HG02678 (cell line): Measurements from ENCODE around the gene PPFIBP1.
"Not testable (repeated sequence)": the region's sequence is repeated elsewhere in the genome, so short reads cannot be mapped to it uniquely, and the experiment has no call there.

ENCODE experiments used
- ATAC-seq: cut with Tn5 transposase; IDR thresholded peaks from one replicate; pipeline ENCODE4 v1.9.1; 2021; ENCODE audit warnings: mild to moderate bottlenecking, moderate library complexity; ENCODE audit not compliant: unreplicated experiment

The PPFIBP1 gene

DNA sequence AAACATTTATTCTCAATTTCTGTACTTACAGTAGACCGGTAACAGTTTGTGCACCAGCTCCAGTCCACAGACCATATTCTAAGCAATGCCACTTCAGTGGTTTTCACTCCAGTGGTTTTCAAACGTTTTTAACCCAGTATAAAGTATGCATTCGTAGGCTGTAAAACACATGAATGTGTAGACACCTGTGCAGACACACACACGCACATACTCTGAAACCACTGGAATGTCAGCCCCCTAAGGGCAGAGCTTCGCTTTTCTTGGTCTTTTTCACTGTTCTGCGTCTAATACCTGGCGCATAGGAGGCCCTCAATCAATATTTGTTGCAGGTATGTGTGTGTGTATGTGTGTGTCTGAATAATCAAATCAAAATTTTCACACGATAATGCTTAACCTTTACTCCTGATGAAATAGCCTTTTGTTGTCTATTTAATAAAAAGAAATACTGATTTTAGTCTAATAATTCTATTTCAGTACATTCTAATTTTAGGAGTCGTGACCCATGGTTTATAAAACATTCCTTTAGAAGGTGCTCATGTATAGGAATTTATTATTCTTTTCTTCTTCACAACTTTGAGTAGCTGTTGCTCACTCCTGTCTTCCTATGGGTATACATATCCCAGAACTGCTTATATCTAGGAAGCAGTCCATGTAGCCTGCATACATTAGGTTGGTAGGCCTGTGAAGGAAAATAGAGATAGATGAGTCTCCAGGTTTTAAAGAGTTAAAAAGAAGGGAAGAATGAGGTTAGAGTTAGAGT is 98.6 kb downstream of the PPFIBP1 start:
- ATAC-seq = no peak

DNA sequence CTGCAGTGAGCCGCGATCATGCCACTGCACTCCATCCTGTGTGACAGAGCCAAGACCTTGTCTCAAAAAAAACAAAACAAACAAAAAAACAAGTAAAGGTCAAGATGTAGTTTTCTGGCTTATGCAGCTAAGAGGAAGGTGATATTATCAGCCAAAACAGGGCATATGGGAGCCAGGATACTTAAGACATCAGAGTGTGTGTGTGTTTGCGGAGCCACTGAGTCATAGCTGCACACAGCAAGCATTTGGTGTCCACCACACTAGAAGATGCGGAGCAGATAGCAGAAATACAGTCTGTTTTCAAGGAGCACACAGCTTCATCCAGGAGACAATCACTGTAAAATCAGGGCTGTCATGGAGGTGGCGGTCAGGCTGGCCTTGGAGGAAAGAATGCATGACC is 99.6 kb downstream of the PPFIBP1 start:
- ATAC-seq = no peak

DNA sequence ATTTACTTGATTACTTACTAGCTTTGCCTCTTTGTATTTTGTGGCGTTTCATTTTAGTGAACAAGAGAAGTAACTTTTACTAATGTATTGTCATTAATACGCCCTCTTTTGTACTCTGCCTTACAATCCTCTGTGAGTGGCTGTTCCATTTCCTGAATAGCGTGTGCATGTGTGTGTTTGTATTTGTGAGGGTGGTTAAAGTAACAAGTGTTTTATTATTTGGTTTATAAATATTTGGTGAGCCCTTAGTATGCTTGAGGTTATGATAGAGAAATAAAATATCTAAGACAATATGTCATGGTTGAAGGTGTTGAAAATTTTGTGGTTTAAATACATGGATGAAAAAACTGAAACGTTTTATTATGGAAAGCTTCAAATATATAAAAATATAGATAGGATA is 100.6 kb downstream of the PPFIBP1 start:
- no peak for ATAC-seq

DNA sequence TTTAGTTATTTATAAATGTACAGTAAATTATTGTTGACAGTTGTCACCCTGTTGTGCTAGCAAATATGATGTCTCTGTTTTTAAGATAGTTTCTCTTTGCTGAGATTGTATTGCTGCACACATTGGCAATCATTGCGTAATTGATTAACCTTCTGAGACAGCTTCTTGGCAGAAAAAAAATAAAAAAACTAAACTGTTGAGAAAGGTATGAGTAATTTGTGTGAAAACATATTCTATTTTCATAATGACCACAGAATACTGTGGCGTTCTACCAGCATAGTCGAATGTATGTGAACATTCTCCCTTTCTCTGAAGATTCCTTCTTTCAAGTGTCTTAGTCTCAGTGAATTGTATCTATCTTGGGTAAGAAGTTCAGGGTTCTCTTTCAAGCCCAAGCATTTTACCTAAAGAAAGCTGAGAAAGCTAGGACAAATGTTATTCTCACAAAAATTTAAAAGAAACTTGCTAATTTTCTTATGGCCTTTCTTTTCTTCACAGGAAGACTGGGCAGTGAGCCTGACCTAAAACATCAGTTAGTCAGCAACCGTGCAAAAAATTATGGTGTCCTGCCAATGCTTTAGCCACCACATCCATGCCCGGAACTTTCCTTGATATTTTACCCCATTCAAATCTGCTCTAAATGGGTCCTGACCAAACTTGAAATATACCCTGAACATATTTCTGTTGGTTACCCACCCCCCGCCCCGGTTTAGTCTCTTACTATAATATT is 103.3 kb downstream of the PPFIBP1 start:
- no peak for ATAC-seq

DNA sequence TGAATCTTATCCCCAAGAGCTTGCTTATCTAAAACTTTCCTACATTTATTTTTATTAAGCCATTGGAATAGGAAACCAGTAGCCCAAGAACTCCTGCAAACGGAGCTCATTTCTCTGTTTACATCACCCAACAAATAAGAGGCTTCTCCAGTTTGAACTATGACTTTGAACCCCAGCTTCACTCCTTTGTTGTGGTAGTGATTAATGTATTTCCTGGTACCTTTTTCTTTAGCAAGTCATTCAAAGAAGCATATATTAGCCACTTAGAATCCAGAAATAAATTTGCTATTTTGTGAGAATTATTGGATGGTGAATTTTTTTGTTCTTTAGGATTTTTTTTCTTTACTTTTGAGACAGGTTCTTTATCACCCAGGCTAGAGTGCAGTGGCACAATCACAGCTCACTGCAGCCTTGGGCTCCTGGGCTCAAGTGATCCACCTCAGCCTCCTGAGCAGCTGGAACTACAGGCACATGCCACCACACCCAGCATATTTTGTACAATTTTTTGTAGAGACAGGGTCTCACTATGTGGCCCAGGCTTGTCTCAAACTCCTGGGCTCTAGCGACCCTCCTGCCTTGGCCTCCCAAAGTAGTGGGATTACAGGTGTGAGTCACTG is 104.0 kb downstream of the PPFIBP1 start:
- ATAC-seq = not testable (repeated sequence)

DNA sequence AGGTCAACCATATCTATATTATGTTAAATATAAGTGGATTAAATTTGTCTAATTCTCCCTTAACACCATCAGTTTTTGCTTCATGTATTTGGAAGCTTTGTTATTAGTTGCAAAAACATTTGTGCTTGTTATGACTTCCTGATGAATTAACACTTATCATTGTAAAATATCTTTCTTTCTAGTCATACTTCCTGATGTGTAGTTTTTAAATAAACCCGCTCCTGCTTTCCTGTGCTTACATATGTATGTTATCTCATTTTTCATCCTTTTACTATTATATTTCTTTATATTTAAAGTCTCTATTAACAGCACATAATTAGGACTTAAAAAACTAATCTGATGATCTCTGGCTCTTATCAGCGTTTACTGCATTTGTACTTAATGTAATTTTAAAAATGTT is 106.2 kb downstream of the PPFIBP1 start:
- not testable (repeated sequence) for ATAC-seq

DNA sequence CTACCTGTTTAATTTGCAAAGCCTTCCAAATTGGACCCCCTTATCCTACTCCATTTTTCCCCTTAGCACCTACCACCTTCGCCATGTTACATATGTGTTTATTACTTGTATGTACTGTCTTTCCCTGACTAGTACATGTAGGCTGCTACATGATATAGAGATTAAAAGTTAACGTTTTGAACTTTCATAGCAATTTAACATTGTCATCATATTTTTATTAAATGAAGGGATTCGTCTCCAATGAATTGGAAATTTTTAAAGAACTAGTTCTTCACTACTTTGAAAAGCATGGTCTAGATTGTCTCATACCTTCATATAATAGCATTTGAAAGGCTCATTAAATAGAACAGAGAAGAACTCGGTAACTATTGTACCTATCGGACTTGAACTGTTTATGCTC is 107.4 kb downstream of the PPFIBP1 start:
- no peak for ATAC-seq

DNA sequence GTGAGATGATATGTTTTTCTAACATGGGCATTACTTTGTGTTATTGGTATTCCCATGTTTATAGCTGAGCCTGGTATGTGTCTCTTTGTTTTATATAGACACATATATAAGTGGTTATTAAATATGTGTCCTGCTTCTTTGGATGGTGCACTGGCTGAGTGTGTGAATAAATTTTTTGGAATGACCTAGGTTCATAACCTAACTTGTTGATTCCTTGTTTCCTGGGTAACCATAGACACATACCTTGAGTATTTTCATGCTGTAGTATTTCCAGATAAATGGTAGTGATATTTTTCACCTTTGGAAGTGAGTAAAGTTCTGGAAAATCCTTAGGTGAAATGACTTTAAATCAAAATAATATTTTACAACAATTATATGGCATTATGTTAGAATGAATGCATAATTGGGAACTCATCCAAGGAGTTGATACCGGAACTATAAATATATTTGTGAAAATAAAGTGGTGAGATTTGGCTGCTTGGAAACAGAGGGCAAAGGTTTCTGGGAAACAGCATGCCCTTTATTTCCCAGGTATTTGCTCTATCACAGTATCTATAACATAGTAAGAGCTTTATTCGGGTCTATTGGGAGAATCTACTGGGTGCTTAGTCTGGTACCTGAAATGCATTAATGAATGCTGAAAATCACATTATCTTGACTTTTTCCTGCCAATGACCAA is 107.9 kb downstream of the PPFIBP1 start:
- no peak for ATAC-seq

DNA sequence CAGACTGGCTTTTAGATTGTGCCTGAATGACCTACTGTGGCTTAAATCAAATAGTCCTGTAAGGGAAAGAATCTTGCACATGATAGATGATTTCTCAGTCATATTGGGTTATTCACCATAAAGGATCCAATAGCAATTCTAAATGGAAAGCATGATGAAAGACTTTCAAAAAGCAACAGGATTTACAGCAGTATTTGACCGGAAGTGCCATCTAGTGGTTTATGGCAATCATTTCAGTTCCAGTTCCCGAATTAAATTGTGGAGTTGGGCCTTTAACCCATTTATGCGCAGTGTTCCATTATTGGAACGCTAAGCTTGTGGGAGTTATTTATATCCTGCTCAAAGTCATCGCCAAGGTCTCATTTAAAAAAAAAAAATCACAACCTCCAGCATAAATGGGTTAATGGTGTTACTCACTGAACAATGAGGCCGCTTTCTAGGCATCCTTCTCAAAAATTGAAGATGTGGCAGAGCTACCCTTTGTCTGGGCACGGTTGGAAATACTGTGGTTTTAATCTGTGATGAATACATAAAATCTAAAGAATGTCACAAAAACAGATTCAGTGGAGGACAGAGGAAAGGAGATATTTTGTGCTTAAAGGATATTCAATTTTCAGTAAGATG is 111.5 kb downstream of the PPFIBP1 start:
- no peak for ATAC-seq

DNA sequence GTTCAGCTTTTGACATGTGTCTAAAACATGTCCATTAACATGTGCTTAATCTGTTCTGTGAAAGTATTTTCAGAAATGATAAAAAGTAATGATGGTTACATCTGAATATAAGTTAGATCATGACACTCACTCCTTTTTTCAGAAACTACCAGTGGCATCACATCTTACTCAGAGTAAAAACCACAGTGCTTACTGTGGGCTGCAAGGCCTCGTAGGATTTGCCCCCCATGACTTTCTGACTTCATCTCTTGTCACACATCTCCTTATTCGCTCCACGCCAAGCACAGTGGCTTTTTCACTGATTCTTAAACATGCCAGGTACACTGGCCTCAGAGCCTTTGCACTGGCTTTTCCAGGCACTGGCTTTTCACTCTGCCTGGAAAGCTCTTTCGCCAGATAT is 112.6 kb downstream of the PPFIBP1 start:
- not testable (repeated sequence) for ATAC-seq

DNA sequence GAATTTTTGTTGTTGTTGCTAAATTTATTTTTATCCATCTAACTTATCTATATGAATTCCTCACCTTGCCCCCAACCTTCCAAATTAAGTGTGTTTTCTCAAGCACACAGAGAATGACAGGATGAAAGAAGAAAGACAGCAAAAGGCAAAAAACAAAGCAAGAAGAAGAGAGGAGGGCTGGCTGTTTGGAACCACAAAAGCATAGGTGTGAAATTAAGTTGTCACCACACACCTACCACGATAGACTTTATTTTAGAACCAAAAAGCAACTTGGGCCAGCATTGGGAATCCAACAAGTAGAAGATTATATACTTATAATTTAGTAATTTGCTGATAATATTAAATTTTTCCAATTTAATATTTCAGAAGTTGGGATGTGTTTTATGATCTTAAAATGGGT is 113.5 kb downstream of the PPFIBP1 start:
- no peak for ATAC-seq

DNA sequence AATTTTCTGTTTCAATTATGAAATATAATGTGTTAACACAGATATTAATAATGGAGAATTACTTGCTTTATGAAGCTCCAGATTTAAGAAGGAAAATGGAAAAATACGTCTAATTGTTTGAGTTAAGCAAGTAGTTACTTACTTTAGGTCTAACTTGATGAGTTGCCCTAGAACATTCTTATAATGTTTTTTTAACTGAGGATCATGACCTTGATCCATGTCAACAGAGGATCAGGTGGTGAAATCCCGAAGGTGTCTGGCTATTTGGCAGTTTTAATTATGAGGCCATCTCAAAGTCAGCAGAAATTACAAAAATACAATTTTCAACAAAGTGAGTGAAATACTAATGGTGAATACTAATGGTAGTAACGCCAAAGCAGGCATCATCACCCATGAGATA is 115.3 kb downstream of the PPFIBP1 start:
- no peak for ATAC-seq

DNA sequence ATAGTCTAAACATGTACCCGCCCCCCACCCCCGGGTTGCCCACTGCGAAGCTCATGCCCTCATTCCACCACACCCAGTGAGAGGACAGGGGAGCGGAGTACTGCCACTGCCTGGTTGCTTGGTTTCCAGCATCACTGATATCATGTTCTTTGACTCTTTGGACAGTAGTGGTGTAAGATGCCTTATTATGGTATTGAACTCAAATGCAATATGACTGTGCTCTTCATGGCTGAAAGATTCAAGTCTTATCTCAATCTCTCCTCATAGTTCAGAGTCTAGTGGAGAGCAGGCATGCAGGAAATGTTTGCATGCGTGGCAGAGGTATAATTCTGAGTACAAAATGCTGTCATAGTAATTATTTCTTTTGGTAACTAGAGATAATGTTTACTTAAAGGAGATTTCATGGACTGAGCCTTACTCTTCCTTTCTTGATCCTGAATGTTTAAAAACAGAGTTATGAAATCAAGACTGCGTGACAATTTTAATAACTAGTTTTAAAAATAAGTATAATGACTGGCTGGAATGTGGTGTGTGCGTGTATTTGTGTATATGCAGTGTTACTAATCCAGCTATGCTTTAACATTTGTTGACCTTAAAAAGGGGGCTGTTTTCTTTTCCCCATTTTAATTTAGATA is 116.7 kb downstream of the PPFIBP1 start:
- not testable (repeated sequence) for ATAC-seq

DNA sequence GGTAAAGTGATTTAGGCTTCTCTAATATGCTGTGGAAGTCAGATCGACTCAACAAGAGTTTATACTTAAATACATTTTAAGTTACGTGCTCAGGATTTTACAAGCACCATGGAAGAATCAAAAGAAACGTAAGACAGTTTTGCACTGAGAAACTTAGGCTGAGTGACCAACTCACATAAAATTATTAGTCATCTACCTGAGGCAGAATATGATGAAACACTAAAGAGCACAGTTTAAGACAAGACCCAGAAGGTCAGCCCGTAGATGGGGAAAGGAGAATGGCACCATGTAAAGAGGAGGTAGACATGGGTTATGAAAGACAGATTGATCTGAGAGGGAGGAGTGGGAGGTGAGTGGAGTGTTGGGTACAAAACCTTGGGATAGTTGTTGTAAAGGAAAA is 118.4 kb downstream of the PPFIBP1 start:
- not testable (repeated sequence) for ATAC-seq

DNA sequence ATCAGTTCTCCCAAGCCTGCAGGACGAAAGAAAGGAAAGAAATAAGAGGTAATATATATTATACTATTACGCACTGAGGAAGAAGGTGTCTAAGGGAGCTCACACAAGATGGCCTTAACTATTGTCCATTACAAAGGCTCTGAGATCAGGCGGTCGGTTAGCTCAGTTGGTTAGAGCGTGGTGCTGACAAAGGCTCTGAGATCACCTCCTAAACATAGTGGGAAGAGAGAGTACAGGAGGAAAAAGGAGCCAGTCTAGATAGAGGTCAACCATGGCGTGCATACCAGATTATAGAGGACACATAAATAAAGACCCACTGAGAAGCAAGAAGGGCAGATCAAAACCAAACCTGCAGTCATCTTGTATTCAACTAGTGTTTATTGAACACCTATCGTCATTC is 118.9 kb downstream of the PPFIBP1 start:
- ATAC-seq = not testable (repeated sequence)

DNA sequence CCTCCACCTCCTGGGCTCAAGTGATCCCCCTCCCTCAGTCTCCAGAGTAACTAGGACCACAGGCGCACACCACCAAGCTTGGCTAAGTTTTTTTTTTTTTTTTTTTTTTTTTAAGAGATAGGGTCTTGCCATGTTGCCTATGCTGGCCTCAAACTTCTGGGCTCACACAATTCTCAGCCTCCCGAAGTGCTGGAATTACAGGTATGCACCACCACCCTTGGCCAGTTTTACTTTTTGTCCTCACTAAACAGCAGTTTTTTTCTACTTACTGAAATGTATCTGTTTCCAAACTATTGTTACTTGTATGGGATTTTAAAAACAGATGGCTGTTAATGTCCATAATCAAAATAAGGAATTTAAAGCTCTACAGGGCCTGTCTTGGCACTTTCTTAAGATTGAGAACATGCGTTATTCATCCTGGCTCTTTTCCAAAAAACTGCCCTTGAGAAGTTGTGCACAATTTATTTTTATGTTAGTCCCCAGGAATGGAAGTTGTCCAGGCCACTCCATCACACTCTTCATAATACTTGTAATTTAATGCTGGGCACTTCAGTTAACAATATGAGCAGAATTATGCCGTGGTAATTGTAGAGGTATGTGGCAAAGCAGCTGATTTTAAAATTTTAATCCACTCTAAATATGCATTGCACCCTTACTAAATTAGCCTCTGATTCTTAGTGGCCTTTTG is 120.3 kb downstream of the PPFIBP1 start:
- no peak for ATAC-seq

DNA sequence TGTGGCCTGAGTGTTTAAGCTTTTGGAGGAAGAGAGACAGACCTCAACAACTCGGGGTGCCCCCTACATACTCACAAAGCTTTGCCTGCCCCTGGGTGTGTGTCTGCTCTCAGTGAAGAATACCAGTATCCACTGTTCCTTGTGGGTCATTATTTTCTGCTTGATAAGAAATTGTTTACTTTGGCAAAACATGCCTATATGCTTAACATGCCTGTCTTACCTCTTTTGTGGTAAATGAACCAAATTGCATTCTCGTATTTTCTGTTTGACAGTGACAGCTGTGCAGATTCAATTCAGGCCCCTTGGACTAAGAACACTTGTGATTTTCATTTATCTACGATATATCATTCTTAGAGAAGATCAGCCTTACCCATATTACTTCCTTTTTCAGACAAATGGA is 121.7 kb downstream of the PPFIBP1 start:
- no peak for ATAC-seq

DNA sequence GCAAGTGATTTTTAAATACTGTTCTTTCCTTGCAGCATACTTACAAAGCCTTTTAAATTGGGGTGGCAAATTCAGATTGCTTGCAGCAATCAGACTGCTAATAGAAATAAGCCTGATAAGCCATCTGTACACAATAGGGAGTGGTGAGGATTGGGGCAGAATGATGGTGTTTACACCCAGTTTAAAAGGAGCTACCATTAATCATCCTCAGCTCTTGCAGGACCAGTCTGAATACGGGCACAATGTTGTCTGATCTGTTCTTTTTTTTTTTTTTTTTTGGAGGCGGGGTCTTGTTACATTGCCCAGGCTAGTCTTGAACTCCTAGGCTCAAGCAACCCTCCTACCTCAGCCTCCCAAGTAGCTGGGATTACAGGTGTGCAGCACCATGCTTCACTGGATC is 122.1 kb downstream of the PPFIBP1 start:
- ATAC-seq = no peak

DNA sequence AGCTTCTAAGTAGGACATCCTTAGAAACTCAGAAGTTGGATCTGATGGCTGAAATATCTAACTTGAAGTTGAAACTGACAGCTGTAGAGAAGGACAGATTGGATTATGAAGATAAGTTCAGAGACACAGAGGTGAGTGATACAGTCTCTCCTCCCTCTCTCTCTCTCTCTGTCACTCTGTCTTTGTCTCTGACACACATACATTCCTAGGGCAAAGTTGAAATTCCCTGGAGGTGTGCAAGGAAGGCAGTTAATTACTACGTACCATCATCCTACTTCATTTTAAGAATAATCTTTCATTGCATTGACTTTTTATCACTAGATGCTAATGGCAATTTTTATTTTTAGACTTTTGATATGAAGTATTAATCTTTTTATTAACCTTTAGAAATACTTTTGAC is 126.0 kb downstream of the PPFIBP1 start:
- ATAC-seq = no peak

DNA sequence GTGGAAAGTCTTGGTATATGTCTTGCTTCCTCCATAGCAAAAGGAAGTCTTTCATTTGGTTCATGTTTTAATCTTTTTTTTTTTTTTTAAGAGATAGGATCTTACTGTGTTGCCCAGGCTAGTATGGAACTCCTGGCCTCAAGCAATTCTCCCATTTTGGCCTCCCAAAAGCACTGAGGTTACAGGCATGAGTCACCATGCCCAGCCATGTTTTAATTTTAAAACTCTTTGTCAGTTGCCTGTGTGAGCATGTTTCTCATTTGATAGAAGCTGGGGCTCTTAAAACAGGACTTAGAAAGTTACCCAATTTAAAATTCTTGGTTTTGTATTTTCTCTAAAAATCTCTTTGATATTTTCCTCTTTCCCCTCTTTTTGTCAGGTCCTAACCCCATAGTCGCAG is 127.2 kb downstream of the PPFIBP1 start:
- ATAC-seq = no peak
